NCI-H446 (cell line): ENCODE data around the gene ZNF217.

ENCODE experiments used
- DNase-seq, 2 experiments: peaks; one replicate each; lab custom pipeline; 2025; lab: John Stamatoyannopoulos, UW

ZNF217 gene

GRCh38 chr20:53582574-53583351 lies 10.9 kb downstream of the ZNF217 start:
- DNase-seq: no peak

GRCh38 chr20:53582251-53582570 lies 11.4 kb downstream of the ZNF217 start:
- no peak for DNase-seq

GRCh38 chr20:53581444-53582250 lies 12.0 kb downstream of the ZNF217 start:
- DNase-seq: no peak

GRCh38 chr20:53580376-53581111 lies 13.1 kb downstream of the ZNF217 start:
- no peak for DNase-seq

GRCh38 chr20:53579581-53580375 lies 13.9 kb downstream of the ZNF217 start:
- DNase-seq: no peak

GRCh38 chr20:53579266-53579580 lies 14.4 kb downstream of the ZNF217 start:
- no peak for DNase-seq

GRCh38 chr20:53578492-53579222 lies 15.0 kb downstream of the ZNF217 start:
- DNase-seq: peak; percentile 62 to 91

- DNase-seq: no peak
Observed at GRCh38 chr20:53576586-53577318, 16.9 kb downstream of the ZNF217 start.

- no peak for DNase-seq
Observed at GRCh38 chr20:53576195-53576580, 17.5 kb downstream of the ZNF217 start.

- no peak for DNase-seq
Observed at GRCh38 chr20:53575481-53576194, 18.0 kb downstream of the ZNF217 start.

- DNase-seq: no peak
Observed at GRCh38 chr20:53574819-53575218, 18.8 kb downstream of the ZNF217 start.

- no peak for DNase-seq
Observed at GRCh38 chr20:53574259-53574789, 19.3 kb downstream of the ZNF217 start.

GRCh38 chr20:53571555-53572286 lies 21.9 kb downstream of the ZNF217 start:
- DNase-seq: no peak

GRCh38 chr20:53570446-53571276 lies 23.0 kb downstream of the ZNF217 start:
- DNase-seq: no peak

GRCh38 chr20:53569606-53570307 lies 23.9 kb downstream of the ZNF217 start:
- no peak for DNase-seq

- no peak for DNase-seq
Observed at GRCh38 chr20:53569005-53569404, 24.6 kb downstream of the ZNF217 start.

GRCh38 chr20:53568351-53568750 lies 25.3 kb downstream of the ZNF217 start:
- no peak for DNase-seq
